Measurements from ENCODE around the gene F12. TPM values are rescaled to one million over a fixed set of nuclear protein-coding genes. Genes with fewer than 3 reads are reported as not detected.

Gene F12
- total RNA-seq, 1 donor from 2014 or later = 4.0 TPM

DNA sequence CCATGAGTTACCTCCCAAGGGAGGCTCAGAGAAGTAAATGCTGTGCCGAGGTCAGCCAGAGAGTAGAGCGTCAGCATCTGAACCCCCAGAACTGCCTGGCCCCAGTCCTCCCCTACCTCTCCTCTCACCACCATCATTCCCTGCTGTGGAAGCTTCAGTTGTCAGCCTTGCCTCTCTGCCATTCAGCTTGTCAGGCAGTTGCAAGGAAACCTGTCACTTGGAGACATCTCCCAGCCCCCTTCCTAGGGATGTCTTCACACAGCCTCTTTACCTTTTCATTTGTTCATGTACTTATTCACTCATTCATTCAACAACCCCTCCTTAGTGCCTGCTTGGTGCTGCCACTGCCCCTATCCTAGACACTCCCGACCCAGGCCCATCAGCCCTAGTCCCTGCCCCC is 49.5 kb downstream of the F12 start:
- H3K36me3 ChIP-seq (ENCODE audit: control insufficient read depth, insufficient read depth, low read length) = no peaks in the 10 kb centered on the region
- DNase-seq (ENCODE audit: low read depth) = no peak
- TF ChIP-seq, protein P1, sequence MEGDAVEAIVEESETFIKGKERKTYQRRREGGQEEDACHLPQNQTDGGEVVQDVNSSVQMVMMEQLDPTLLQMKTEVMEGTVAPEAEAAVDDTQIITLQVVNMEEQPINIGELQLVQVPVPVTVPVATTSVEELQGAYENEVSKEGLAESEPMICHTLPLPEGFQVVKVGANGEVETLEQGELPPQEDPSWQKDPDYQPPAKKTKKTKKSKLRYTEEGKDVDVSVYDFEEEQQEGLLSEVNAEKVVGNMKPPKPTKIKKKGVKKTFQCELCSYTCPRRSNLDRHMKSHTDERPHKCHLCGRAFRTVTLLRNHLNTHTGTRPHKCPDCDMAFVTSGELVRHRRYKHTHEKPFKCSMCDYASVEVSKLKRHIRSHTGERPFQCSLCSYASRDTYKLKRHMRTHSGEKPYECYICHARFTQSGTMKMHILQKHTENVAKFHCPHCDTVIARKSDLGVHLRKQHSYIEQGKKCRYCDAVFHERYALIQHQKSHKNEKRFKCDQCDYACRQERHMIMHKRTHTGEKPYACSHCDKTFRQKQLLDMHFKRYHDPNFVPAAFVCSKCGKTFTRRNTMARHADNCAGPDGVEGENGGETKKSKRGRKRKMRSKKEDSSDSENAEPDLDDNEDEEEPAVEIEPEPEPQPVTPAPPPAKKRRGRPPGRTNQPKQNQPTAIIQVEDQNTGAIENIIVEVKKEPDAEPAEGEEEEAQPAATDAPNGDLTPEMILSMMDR (IDR thresholded peaks at IDR 0.05; ENCODE audit: insufficient read depth, low read length, poor library complexity, severe bottlenecking) = no peak
- H3K4me3 ChIP-seq (ENCODE audit: low read depth, low read length) = no peak overlapping the region
- peaks cover 2% of the 10 kb centered on the region for H3K27me3 ChIP-seq (ENCODE audit: control insufficient read depth, insufficient read depth, low read length)

DNA sequence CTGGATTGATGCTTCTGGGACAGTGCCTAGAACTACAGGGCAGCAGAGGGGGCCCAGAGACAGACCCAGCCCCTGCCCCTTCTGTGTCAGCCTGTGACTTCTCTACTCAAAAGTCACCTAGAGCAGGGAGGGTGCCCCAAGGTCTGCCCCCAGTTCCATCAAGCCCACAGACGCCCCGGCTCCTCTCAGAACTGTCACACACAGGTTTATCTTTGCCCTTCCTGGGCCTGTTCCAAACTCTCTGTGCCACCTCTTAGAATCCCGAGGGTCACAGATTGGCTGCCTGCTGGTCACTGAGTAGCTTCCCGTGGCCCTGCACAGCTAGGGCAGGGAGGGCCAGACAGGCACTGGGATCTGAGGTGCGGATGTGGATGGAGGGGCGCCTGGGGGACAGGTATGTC is 49.9 kb downstream of the F12 start:
- no peaks in the 10 kb centered on the region for H3K36me3 ChIP-seq (ENCODE audit: control insufficient read depth, insufficient read depth, low read length)
- TF ChIP-seq, protein P1 (IDR thresholded peaks at IDR 0.05; ENCODE audit: insufficient read depth, low read length, poor library complexity, severe bottlenecking) = no peak
- DNase-seq (ENCODE audit: low read depth) = no peak
- peaks cover 2% of the 10 kb centered on the region for H3K27me3 ChIP-seq (ENCODE audit: control insufficient read depth, insufficient read depth, low read length)
- no peak overlapping the region for H3K4me3 ChIP-seq (ENCODE audit: low read depth, low read length)

DNA sequence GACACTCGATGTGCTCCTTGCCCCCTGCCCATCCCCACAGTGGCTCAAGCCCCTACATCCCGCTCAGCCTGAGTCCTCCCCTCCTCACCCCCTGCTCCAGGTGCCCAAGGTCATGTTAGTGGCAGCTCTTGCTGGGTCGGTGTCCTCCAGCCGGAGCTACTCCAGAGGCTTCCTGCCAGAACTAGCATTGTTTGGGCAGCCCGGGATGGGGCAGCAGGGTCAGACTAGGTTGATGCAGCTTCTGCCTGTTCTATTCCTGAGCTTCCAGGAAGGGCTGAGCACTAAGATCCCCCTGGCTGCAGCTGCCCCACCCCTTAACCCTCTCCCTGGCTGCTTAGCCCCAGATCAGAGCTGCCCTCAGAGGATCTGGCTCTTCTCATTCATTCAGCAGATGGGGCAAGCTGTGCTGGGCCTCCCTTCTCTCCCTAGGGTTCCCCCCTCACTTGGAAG is 51.0 kb downstream of the F12 start:
- no peak overlapping the region for H3K4me3 ChIP-seq (ENCODE audit: low read depth, low read length)
- H3K27me3 ChIP-seq (ENCODE audit: control insufficient read depth, insufficient read depth, low read length) = peaks cover 2% of the 10 kb centered on the region
- TF ChIP-seq, protein P1 (IDR thresholded peaks at IDR 0.05; ENCODE audit: insufficient read depth, low read length, poor library complexity, severe bottlenecking) = no peak
- DNase-seq (ENCODE audit: low read depth) = no peak
- H3K36me3 ChIP-seq (ENCODE audit: control insufficient read depth, insufficient read depth, low read length) = no peaks in the 10 kb centered on the region

DNA sequence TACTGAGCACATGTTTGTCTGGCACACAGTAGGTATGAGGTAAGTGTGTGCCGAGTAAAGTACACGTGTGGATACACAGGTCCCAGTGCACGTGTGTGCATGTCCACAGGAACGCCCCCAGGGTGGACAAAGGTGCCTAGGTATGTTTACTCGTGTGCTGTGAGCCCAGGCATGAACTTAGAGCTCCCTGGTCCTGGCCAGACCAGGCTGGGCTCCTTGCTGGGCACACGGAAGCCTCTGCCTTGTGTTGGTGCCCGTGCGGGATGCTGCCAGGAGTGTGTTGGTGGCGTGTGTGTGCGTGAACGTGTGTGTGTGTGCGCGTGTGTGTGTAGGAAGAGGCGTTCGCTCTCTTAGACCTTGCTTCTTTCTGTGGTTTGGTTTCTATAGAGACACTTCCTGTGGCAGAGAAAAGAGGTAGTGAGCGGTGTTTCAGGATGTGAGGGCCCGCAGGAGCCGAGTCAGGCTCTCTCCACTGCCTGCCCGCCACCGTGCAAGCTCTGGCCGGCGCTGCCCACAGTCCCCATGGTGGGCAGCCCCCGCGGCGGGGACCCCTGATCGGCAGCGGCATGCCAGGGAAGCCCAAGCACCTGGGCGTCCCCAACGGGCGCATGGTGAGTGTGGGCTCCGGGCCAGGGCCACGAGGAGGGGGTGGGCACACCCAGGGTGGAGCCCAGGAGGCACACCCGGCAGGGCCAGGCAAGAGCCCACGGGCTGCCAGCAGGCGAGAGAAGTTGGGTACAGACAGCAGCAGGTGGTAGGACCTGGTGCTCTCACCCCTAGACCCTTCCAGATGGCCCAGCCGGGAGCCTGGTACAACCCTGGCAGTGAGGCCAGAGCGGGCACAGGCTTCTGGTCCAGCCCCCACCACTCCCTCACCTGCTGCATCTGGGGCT is 51.7 kb downstream of the F12 start, which contains the start of gene RGS14:
Gene RGS14 (plus strand): TSS at position 466 of the 893 bp plus-strand sequence. CDS start 101 bp downstream, at position 567.
- Histone ChIP-seq H3K4me3 (ENCODE audit: low read depth, low read length) (no peak within 1 kb of the TSS), H3K36me3 (ENCODE audit: control insufficient read depth, insufficient read depth, low read length) (no peaks in the 10 kb centered on the region), H3K27me3 (ENCODE audit: control insufficient read depth, insufficient read depth, low read length) (peaks cover 2% of the 10 kb centered on the region)
- TF ChIP-seq, protein P1 (IDR thresholded peaks at IDR 0.05; ENCODE audit: insufficient read depth, low read length, poor library complexity, severe bottlenecking) = no peak
- DNase-seq (ENCODE audit: low read depth) = no peak

DNA sequence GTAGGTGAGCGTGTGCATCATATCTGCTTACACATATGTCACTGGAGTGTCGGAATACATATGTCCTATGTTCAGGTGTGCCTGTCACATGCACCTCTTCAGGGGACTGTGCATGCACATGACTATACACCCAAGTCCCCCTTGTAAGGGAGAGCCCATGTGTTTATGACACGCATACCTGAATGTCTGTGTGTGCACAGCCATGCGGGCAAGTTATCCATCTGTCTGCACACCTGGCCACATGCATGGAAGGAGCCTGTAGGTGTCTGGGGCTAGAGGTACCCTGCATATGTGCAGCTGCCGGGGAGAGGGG is 52.3 kb downstream of the F12 start:
- DNase-seq (ENCODE audit: low read depth) = no peak
- TF ChIP-seq, protein P1 (IDR thresholded peaks at IDR 0.05; ENCODE audit: insufficient read depth, low read length, poor library complexity, severe bottlenecking) = no peak
- peaks cover 2% of the 10 kb centered on the region for H3K27me3 ChIP-seq (ENCODE audit: control insufficient read depth, insufficient read depth, low read length)
- no peak overlapping the region for H3K4me3 ChIP-seq (ENCODE audit: low read depth, low read length)
- H3K36me3 ChIP-seq (ENCODE audit: control insufficient read depth, insufficient read depth, low read length) = no peaks in the 10 kb centered on the region
